Activated T-helper 2 cell treated with anti-CD3 and anti-CD28 coated beads, Interferon-gamma antibody, Interleukin-2, Interleukin-4, amounts not matched to agents 10 μg/mL and 5 μg/mL and 100 μg/mL, durations not matched to agents 14 hours and 24 hours and 36 hours (primary cell): ENCODE measurements around the gene GJB3. TPM values are rescaled to one million over a fixed set of nuclear protein-coding genes. Genes with fewer than 3 reads are reported as not detected.

ENCODE experiments used
- DNase-seq: peaks from one replicate; pipeline ENCODE4 v3.0.0; 2021; ENCODE audit warnings: low spot score
- H3K27ac Mint-ChIP-seq: one replicate; pipeline ENCODE4 v1.8.0; 2021; ENCODE audit warnings: mixed read lengths
- H3K27me3 Mint-ChIP-seq: one replicate; pipeline ENCODE4 v1.8.0; 2021; ENCODE audit warnings: low read depth, mixed read lengths
- H3K36me3 Mint-ChIP-seq: one replicate; pipeline ENCODE4 v1.8.0; 2021; ENCODE audit warnings: low read depth, mixed read lengths
- H3K4me1 Mint-ChIP-seq: one replicate; pipeline ENCODE4 v1.8.0; 2021; ENCODE audit warnings: low read depth, mixed read lengths
- H3K4me3 Mint-ChIP-seq: one replicate; pipeline ENCODE4 v1.8.0; 2021; ENCODE audit warnings: low read depth, mild to moderate bottlenecking, moderate library complexity, mixed read lengths
- H3K9me3 Mint-ChIP-seq: one replicate; pipeline ENCODE4 v1.8.0; 2021; ENCODE audit warnings: mixed read lengths
- intact Hi-C: fragments of 100-400 bp; cut with micrococcal nuclease; formaldehyde crosslinking; loops from one replicate; pipeline ENCODE4 v1.15.1; 2023
- total RNA-seq: library from RNA; stranded (reverse); gene quantifications from 2 replicates; pipeline ENCODE4 v1.2.3, GENCODE V29; 2022

Gene GJB3
- total RNA-seq, 1 donor from 2014 or later: not detected

- intact Hi-C loops: no loop called here
- Mint-ChIP-seq H3K36me3 (no peaks in the 10 kb centered on the region), H3K4me3 (no peak overlapping the region), H3K9me3 (no peaks in the 10 kb centered on the region), H3K27ac (no peak overlapping the region), H3K4me1 (no peaks in the 10 kb centered on the region), H3K27me3 (no peaks in the 10 kb centered on the region)
- no peak for DNase-seq
Observed at GRCh38 chr1:34747638-34747941, 33.4 kb upstream of the GJB3 start.

- DNase-seq: no peak
- H3K36me3 Mint-ChIP-seq: no peaks in the 10 kb centered on the region
- no peak overlapping the region for H3K4me3 Mint-ChIP-seq
- peaks cover 3% of the 10 kb centered on the region for H3K27me3 Mint-ChIP-seq
- H3K4me1 Mint-ChIP-seq: no peaks in the 10 kb centered on the region
- intact Hi-C loops: no loop called here
- H3K9me3 Mint-ChIP-seq: no peaks in the 10 kb centered on the region
- no peak overlapping the region for H3K27ac Mint-ChIP-seq
Observed at GRCh38 chr1:34749992-34750391, 31.0 kb upstream of the GJB3 start.

GRCh38 chr1:34750610-34751009 lies 30.4 kb upstream of the GJB3 start:
- no peak for DNase-seq
- Mint-ChIP-seq H3K9me3 (no peaks in the 10 kb centered on the region), H3K27ac (no peak overlapping the region), H3K27me3 (peaks cover 3% of the 10 kb centered on the region), H3K36me3 (no peaks in the 10 kb centered on the region), H3K4me1 (no peaks in the 10 kb centered on the region), H3K4me3 (no peak overlapping the region)
- intact Hi-C loops: no loop called here

- no peak overlapping the region for H3K27ac Mint-ChIP-seq
- no peaks in the 10 kb centered on the region for H3K36me3 Mint-ChIP-seq
- no peaks in the 10 kb centered on the region for H3K4me1 Mint-ChIP-seq
- no peaks in the 10 kb centered on the region for H3K9me3 Mint-ChIP-seq
- no peak overlapping the region for H3K4me3 Mint-ChIP-seq
- no peak for DNase-seq
- H3K27me3 Mint-ChIP-seq: peaks cover 3% of the 10 kb centered on the region
- intact Hi-C loops: no loop called here
Observed at GRCh38 chr1:34753163-34753562, 27.9 kb upstream of the GJB3 start.

- Mint-ChIP-seq H3K27me3 (peaks cover 3% of the 10 kb centered on the region), H3K4me3 (no peak within 1 kb of the TSS), H3K27ac (no peak within 1 kb of the TSS), H3K9me3 (no peaks in the 10 kb centered on the region), H3K4me1 (no peaks in the 10 kb centered on the region), H3K36me3 (no peaks in the 10 kb centered on the region)
- DNase-seq: no peak
- intact Hi-C loops: no loop called here
Observed at GRCh38 chr1:34754964-34755637, 25.9 kb upstream of the GJB3 start, which contains the start of gene GJB5. Gene GJB5 (plus strand): TSS chr1:34755047. CDS start chr1:34757331, 2,284 bp downstream.

GRCh38 chr1:34755961-34756360 lies 25.1 kb upstream of the GJB3 start:
- Mint-ChIP-seq H3K27me3 (peaks cover 3% of the 10 kb centered on the region), H3K4me1 (no peaks in the 10 kb centered on the region), H3K36me3 (no peaks in the 10 kb centered on the region), H3K4me3 (no peak overlapping the region), H3K27ac (no peak overlapping the region), H3K9me3 (no peaks in the 10 kb centered on the region)
- DNase-seq: no peak
- intact Hi-C loops: no loop called here

- H3K4me1 Mint-ChIP-seq: no peaks in the 10 kb centered on the region
- intact Hi-C loops: no loop called here
Observed at GRCh38 chr1:34757386-34757785, 23.6 kb upstream of the GJB3 start.

GRCh38 chr1:34758751-34759150 lies 22.3 kb upstream of the GJB3 start:
- Mint-ChIP-seq H3K36me3 (no peaks in the 10 kb centered on the region), H3K9me3 (no peaks in the 10 kb centered on the region), H3K27ac (no peak overlapping the region), H3K4me1 (no peaks in the 10 kb centered on the region), H3K27me3 (no peaks in the 10 kb centered on the region), H3K4me3 (no peak overlapping the region)
- intact Hi-C loops: no loop called here
- no peak for DNase-seq

More at GRCh38 chr1:34757386-34757785, 23.6 kb upstream of the GJB3 start:
- Mint-ChIP-seq H3K27me3 (peaks cover 3% of the 10 kb centered on the region), H3K27ac (no peak overlapping the region), H3K4me3 (no peak overlapping the region), H3K9me3 (no peaks in the 10 kb centered on the region), H3K36me3 (no peaks in the 10 kb centered on the region)
- DNase-seq: no peak

- H3K4me3 Mint-ChIP-seq: no peak within 1 kb of the TSS
- intact Hi-C loops: no loop called here
- no peaks in the 10 kb centered on the region for H3K4me1 Mint-ChIP-seq
- no peak for DNase-seq
- H3K9me3 Mint-ChIP-seq: no peaks in the 10 kb centered on the region
- no peaks in the 10 kb centered on the region for H3K27me3 Mint-ChIP-seq
- no peak within 1 kb of the TSS for H3K27ac Mint-ChIP-seq
- H3K36me3 Mint-ChIP-seq: no peaks in the 10 kb centered on the region
Observed at GRCh38 chr1:34759503-34760357, 21.3 kb upstream of the GJB3 start, which contains the start of gene GJB4. Gene GJB4 (plus strand): TSS chr1:34759740. CDS start chr1:34761255, 1,515 bp downstream.

GRCh38 chr1:34761176-34761761 lies 19.7 kb upstream of the GJB3 start:
- H3K27me3 Mint-ChIP-seq: no peaks in the 10 kb centered on the region
- no peaks in the 10 kb centered on the region for H3K36me3 Mint-ChIP-seq
- no peak for DNase-seq
- H3K9me3 Mint-ChIP-seq: no peaks in the 10 kb centered on the region
- H3K4me3 Mint-ChIP-seq: no peak overlapping the region
- intact Hi-C loops: no loop called here
- no peak overlapping the region for H3K27ac Mint-ChIP-seq
- H3K4me1 Mint-ChIP-seq: no peaks in the 10 kb centered on the region

- Mint-ChIP-seq H3K9me3 (no peaks in the 10 kb centered on the region), H3K27me3 (no peaks in the 10 kb centered on the region), H3K27ac (no peak overlapping the region), H3K36me3 (no peaks in the 10 kb centered on the region), H3K4me3 (no peak overlapping the region), H3K4me1 (no peaks in the 10 kb centered on the region)
- DNase-seq: no peak
- intact Hi-C loops: no loop called here
Observed at GRCh38 chr1:34761776-34762307, 19.2 kb upstream of the GJB3 start.

- no peaks in the 10 kb centered on the region for H3K27me3 Mint-ChIP-seq
- H3K36me3 Mint-ChIP-seq: no peaks in the 10 kb centered on the region
- intact Hi-C loops: no loop called here
Observed at GRCh38 chr1:34762474-34763141, 18.4 kb upstream of the GJB3 start.

More at GRCh38 chr1:34762474-34763141, 18.4 kb upstream of the GJB3 start:
- Mint-ChIP-seq H3K9me3 (no peaks in the 10 kb centered on the region), H3K4me1 (no peaks in the 10 kb centered on the region), H3K27ac (no peak overlapping the region), H3K4me3 (no peak overlapping the region)
- no peak for DNase-seq
